Calu3 (cell line): ENCODE measurements around the gene SBF2. TPM values are rescaled to one million over a fixed set of nuclear protein-coding genes. Genes with fewer than 3 reads are reported as not detected.
"Not testable (repeated sequence)": the region's sequence is repeated elsewhere in the genome, so short reads cannot be mapped to it uniquely, and the experiment has no call there.

Experiments used
- BruUV-seq: library from RNA; stranded (reverse); fragments of 400-500 nt; replicated peaks from 2 replicates; lab custom pipeline; 2021; lab: Mats Ljungman, UMichigan
- CTCF ChIA-PET: fragments of 300-600 bp; sonication (Branson Sonifier 250); formaldehyde crosslinking; loops from one replicate; lab custom pipeline; 2022; ENCODE audit warnings: antibody characterized with exemption; lab: Charles Lee
- DNase-seq: peaks from one replicate; pipeline ENCODE4 v3.0.0; 2022
- H3K27ac Mint-ChIP-seq: one replicate; pipeline ENCODE4 v1.8.0; 2022; ENCODE audit warnings: mixed read lengths; ENCODE audit not compliant: unreplicated experiment
- H3K27me3 Mint-ChIP-seq: one replicate; pipeline ENCODE4 v1.8.0; 2022; ENCODE audit warnings: mixed read lengths; ENCODE audit not compliant: unreplicated experiment
- H3K36me3 Mint-ChIP-seq: one replicate; pipeline ENCODE4 v1.8.0; 2022; ENCODE audit warnings: mild to moderate bottlenecking, moderate library complexity, mixed read lengths; ENCODE audit not compliant: insufficient read depth, unreplicated experiment
- H3K4me1 Mint-ChIP-seq: one replicate; pipeline ENCODE4 v1.8.0; 2022; ENCODE audit warnings: mild to moderate bottlenecking, low read depth, mixed read lengths; ENCODE audit not compliant: unreplicated experiment
- H3K4me3 Mint-ChIP-seq: one replicate; pipeline ENCODE4 v1.8.0; 2022; ENCODE audit warnings: mild to moderate bottlenecking, low read depth, moderate library complexity, mixed read lengths; ENCODE audit not compliant: unreplicated experiment
- H3K9me3 Mint-ChIP-seq: one replicate; pipeline ENCODE4 v1.8.0; 2022; ENCODE audit warnings: low read depth, mixed read lengths; ENCODE audit not compliant: unreplicated experiment
- intact Hi-C: fragments of 100-400 bp; cut with micrococcal nuclease; formaldehyde crosslinking; loops from one replicate; pipeline ENCODE4 v1.10.0; 2022; ENCODE audit not compliant: unreplicated experiment
- total RNA-seq: library from RNA; stranded (reverse); gene quantifications from 2 replicates; pipeline ENCODE4 v1.2.3, GENCODE V29; 2022
- TF ChIP-seq, protein P1 (sequence below): fragments of 200-600 bp; IDR thresholded peaks from one replicate; pipeline ENCODE4 v1.8.0; 2022; ENCODE audit warnings: antibody characterized with exemption; ENCODE audit not compliant: unreplicated experiment

SBF2 gene
- total RNA-seq, 1 experiment from 2014 or later: 39.0 TPM

DNA sequence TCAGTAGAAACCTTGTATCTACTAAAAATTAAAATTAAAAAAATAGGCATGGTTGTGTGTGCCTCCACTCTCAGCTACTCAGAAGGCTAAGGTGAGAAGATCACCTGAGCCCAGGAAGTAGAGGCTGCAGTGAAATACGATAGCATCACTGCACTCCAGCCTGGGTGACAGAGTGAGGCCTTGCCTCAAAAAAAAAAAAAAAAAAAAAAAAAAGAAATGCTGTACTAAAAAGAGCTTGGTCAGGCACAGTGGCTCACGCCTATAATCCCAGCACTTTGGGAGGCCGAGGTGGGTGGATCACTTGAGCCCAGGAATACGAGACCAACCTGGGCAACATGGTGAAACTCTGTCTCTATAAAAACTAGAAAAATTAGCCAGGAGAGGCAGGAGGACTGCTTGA lies 36.5 kb downstream of the SBF2 start:
- no TSS peak for BruUV-seq

DNA sequence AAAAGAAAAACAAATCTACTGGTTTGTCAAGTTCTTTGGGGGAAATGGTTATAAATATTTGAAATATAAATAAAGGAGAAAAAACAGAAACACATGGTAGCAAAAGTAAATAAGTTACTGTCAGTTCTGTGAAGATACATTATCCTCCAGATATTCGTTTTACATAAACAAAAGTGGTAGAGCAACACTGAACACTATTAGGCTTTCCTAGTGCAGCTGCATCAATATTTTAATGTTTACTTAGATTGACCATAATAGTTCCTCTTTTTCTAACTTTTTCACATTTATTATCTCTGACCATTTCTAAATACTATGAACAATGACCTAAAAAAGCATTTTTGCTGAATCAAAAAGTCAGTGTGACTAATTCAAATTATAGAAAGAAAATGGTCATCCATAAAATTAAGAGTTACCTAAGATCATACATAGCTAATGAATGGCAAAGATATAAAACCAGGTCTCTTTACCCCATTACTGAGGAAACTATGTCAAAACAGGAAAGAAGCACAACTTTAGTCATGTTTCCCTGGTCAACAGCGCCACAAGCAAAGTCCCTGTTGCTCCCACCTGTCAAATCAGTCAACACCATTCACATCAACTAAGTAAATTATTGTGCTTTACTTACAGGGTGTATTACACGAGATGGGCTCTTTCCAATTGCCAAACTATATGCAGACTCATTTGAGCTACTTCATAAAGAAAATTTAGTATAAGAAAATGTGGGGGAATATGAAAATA lies 38.5 kb downstream of the SBF2 start:
- H3K4me3 Mint-ChIP-seq: no peak overlapping the region
- H3K36me3 Mint-ChIP-seq: no peaks in the 10 kb centered on the region
- no peaks in the 10 kb centered on the region for H3K27me3 Mint-ChIP-seq
- CTCF ChIA-PET: no interaction called here
- no peaks in the 10 kb centered on the region for H3K9me3 Mint-ChIP-seq
- peaks cover 8% of the 10 kb centered on the region for H3K4me1 Mint-ChIP-seq
- BruUV-seq: no TSS peak
- intact Hi-C loops: no loop called here
- TF ChIP-seq, protein P1, sequence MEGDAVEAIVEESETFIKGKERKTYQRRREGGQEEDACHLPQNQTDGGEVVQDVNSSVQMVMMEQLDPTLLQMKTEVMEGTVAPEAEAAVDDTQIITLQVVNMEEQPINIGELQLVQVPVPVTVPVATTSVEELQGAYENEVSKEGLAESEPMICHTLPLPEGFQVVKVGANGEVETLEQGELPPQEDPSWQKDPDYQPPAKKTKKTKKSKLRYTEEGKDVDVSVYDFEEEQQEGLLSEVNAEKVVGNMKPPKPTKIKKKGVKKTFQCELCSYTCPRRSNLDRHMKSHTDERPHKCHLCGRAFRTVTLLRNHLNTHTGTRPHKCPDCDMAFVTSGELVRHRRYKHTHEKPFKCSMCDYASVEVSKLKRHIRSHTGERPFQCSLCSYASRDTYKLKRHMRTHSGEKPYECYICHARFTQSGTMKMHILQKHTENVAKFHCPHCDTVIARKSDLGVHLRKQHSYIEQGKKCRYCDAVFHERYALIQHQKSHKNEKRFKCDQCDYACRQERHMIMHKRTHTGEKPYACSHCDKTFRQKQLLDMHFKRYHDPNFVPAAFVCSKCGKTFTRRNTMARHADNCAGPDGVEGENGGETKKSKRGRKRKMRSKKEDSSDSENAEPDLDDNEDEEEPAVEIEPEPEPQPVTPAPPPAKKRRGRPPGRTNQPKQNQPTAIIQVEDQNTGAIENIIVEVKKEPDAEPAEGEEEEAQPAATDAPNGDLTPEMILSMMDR: no peak
- DNase-seq: no peak
- H3K27ac Mint-ChIP-seq: no peak overlapping the region

More for the DNA sequence above, 36.5 kb downstream of the SBF2 start:
- CTCF ChIA-PET: interaction anchor here (0.6 to 1.7 kb wide), 3 partner anchors 8 to 48 kb away, joined by 3 to 11 read pairs (median 4); partner anchors contain the start of gene ADM
- DNase-seq: no peak
- TF ChIP-seq, protein P1: no peak
- intact Hi-C loops: no loop called here
- H3K4me1 Mint-ChIP-seq: peaks cover 8% of the 10 kb centered on the region
- H3K27me3 Mint-ChIP-seq: no peaks in the 10 kb centered on the region
- H3K4me3 Mint-ChIP-seq: no peak overlapping the region
- H3K9me3 Mint-ChIP-seq: no peaks in the 10 kb centered on the region
- no peaks in the 10 kb centered on the region for H3K36me3 Mint-ChIP-seq
- no peak overlapping the region for H3K27ac Mint-ChIP-seq

DNA sequence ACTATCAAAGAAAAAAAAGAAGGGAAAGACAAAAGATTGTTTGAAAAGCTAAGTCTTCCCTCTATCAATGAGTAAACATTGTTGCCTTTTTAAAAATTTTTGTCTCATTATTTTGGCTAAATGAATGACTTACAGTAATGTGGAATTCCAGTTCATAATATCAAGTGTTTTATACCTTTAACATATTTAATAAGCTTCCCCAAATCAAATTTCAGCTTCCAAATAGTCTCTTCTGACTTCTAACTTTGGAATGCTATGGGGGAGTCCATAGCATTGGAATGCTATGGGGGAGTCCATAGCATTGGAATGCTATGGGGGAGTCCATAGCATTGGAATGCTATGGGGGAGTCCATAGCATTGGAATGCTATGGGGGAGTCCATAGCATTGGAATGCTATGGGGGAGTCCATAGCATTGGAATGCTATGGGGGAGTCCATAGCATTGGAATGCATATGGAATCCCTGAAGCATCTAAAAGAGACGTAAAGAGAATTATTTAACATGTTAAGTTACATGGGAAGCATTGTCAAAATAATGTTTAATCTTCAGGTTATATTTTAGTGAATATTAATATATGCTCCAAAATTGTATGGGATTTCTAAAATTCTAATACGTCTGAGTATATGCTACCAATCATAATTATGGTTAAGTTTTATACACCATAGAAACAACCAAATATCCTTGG lies 44.4 kb downstream of the SBF2 start:
- H3K4me3 Mint-ChIP-seq, H3K27me3 Mint-ChIP-seq, H3K9me3 Mint-ChIP-seq, DNase-seq, H3K36me3 Mint-ChIP-seq, H3K27ac Mint-ChIP-seq, H3K4me1 Mint-ChIP-seq, BruUV-seq, intact Hi-C loops: not testable (repeated sequence)
- CTCF ChIA-PET: interaction anchor here (0.6 kb wide), 1 partner anchor 8 kb away, joined by 4 read pairs; no protein-coding TSS in a partner anchor

DNA sequence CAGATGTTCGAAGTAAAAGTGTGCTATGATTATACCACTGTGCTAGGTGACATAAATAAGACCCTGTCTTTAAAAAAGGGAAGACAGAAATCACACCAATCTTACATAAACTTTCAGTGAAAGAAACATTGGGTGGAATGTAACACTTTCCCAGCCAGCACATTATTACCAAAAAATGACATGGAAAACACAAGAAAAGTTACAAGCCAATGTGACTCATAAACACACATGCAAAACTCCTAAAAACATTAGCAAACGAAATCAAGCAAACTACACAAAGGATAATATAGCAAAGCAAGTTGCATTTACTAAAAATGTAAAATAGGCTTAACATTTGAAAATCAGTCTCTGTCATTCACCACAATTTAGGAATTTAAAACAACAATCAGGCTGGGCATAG lies 47.0 kb downstream of the SBF2 start:
- no peaks in the 10 kb centered on the region for H3K27me3 Mint-ChIP-seq
- CTCF ChIA-PET: interaction anchor here (0.8 kb wide), 1 partner anchor 543 kb away, joined by 3 read pairs; no protein-coding TSS in a partner anchor
- H3K4me1 Mint-ChIP-seq: no peaks in the 10 kb centered on the region
- no peak overlapping the region for H3K4me3 Mint-ChIP-seq
- H3K36me3 Mint-ChIP-seq: no peaks in the 10 kb centered on the region
- TF ChIP-seq, protein P1: no peak
- H3K9me3 Mint-ChIP-seq: no peaks in the 10 kb centered on the region
- intact Hi-C loops: no loop called here
- BruUV-seq: no TSS peak
- DNase-seq: no peak
- no peak overlapping the region for H3K27ac Mint-ChIP-seq
